ENCODE data around the gene ADGRF5. TPM values are rescaled to one million over a fixed set of nuclear protein-coding genes. Genes with fewer than 3 reads are reported as not detected.

Gene ADGRF5
- total and polyA plus RNA-seq, 2 donors (not counting 3 experiments of a cell fraction or from before 2014, with no cell fraction given) = 26.3 to 50.0 TPM

DNA sequence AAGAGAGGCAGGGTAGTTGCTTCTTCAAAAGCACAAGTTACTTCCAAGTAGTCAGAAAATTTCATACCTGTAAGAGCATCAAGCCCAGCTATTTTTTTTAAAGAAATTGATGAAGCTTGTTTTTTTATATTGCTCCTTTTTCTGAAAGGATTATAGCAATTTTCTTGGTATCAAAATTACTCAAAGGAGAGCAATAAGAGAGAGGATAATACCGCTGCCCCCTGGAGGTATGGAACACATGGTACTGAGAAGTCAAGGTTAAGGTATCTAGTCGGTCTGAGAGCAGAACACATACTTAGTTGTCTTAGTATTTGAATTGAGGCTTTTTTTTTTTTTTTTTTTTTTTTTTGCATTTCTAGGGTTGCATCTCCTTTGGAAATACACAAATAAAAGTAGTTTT lies 59.4 kb downstream of the ADGRF5 start:
- FAIRE-seq (no peak), DNase-seq (ENCODE audit: low read depth, low spot score) (no peak)
- BruUV-seq (replicated peaks) = no TSS peak
- no peaks in the 10 kb centered on the region for H3K9me3 ChIP-seq (replicated peaks; ENCODE audit: control insufficient read depth, insufficient read depth, low read length)
- H3K36me3 ChIP-seq (ENCODE audit: control insufficient read depth in 2 of 2, extremely low read depth in 1 of 2, insufficient read depth in 2 of 2, low read length in 2 of 2) = peaks cover 2 to 6% of the 10 kb centered on the region in 2 experiments
- H3K4me3 ChIP-seq (replicated peaks in 1 of 3; ENCODE audit: insufficient read depth in 1 of 3, low read depth in 1 of 3, low read length in 3 of 3) = no peak overlapping the region
- no peaks in the 10 kb centered on the region for H3K79me2 ChIP-seq (ENCODE audit: control insufficient read depth, insufficient read depth, low read length)
- no peak overlapping the region for H3K4me2 ChIP-seq (ENCODE audit: insufficient read depth, low read length)
- H3K9me1 ChIP-seq (replicated peaks; ENCODE audit: control insufficient read depth, extremely low read depth, insufficient read depth, low read length) = no peaks in the 10 kb centered on the region
- no peaks in the 10 kb centered on the region for H4K20me1 ChIP-seq (replicated peaks; ENCODE audit: control insufficient read depth, extremely low read depth, insufficient read depth, low read length)
- intact Hi-C loops (cut with micrococcal nuclease) = no loop called here
- POLR2A ChIA-PET = no interaction called here
- dilution Hi-C loops (cut with MboI; ENCODE audit: extremely low pct_ligation_motif_present, low sequenced_read_pairs) = no loop called here
- no peak overlapping the region for H3K9ac ChIP-seq (replicated peaks; ENCODE audit: extremely low read depth, insufficient read depth, low read length)
- H3K27ac ChIP-seq (ENCODE audit: insufficient read depth, low read depth, low read length) = no peak overlapping the region
- H3K4me1 ChIP-seq (ENCODE audit: control insufficient read depth, extremely low read depth, insufficient read depth, low read length) = peaks cover 2% of the 10 kb centered on the region
- CTCF ChIA-PET = interaction anchor here (1.2 to 1.9 kb wide), 2 partner anchors 13 to 14 kb away, joined by 5 read pairs; no protein-coding TSS in a partner anchor
- H3K27me3 ChIP-seq (ENCODE audit: control insufficient read depth in 2 of 2, insufficient read depth in 2 of 2, low read length in 2 of 2) = no peaks in the 10 kb centered on the region
- no peak overlapping the region for H2AFZ ChIP-seq (ENCODE audit: low read depth, low read length)
- TF ChIP-seq JUN (IDR thresholded peaks at IDR 0.05; ENCODE audit: borderline replicate concordance, insufficient read depth, insufficient read length, low read depth) (no peak), MAX (IDR thresholded peaks at IDR 0.05; ENCODE audit: insufficient read depth, insufficient read length) (no peak), EZH2 (IDR thresholded peaks at IDR 0.05; ENCODE audit: borderline replicate concordance, low read depth, low read length, severe bottlenecking) (no peak), GATA2 (IDR thresholded peaks at IDR 0.05; ENCODE audit: insufficient read depth, insufficient read length, low read depth, low read length) (no peak), POLR2AphosphoS5 (IDR thresholded peaks at IDR 0.05; ENCODE audit: insufficient read depth, low read depth, low read length) (no peak), POLR2A (IDR thresholded peaks at IDR 0.05; ENCODE audit: low read depth, low read length) (no peak), MYC (IDR thresholded peaks at IDR 0.05; ENCODE audit: low read depth, low read length) (no peak), FOS (IDR thresholded peaks at IDR 0.05; ENCODE audit: borderline replicate concordance, insufficient read depth, low read length) (no peak)
- TF ChIP-seq, protein P1, sequence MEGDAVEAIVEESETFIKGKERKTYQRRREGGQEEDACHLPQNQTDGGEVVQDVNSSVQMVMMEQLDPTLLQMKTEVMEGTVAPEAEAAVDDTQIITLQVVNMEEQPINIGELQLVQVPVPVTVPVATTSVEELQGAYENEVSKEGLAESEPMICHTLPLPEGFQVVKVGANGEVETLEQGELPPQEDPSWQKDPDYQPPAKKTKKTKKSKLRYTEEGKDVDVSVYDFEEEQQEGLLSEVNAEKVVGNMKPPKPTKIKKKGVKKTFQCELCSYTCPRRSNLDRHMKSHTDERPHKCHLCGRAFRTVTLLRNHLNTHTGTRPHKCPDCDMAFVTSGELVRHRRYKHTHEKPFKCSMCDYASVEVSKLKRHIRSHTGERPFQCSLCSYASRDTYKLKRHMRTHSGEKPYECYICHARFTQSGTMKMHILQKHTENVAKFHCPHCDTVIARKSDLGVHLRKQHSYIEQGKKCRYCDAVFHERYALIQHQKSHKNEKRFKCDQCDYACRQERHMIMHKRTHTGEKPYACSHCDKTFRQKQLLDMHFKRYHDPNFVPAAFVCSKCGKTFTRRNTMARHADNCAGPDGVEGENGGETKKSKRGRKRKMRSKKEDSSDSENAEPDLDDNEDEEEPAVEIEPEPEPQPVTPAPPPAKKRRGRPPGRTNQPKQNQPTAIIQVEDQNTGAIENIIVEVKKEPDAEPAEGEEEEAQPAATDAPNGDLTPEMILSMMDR (IDR thresholded peaks at IDR 0.05; ENCODE audit: extremely low read depth in 1 of 2, insufficient read depth in 1 of 2, low read depth in 1 of 2, low read length in 2 of 2) = no peak
